GM12873 (cell line): ENCODE results near the gene APOC4.

Experiments used
- CTCF ChIP-seq: IDR thresholded peaks from 2 replicates; pipeline ENCODE4 v1.5.1; 2012; ENCODE audit warnings: low read depth, mild to moderate bottlenecking, moderate library complexity, low read length, control low read depth; ENCODE audit not compliant: insufficient read depth; ENCODE audit errors: missing control alignments

APOC4 gene

GRCh38 chr19:44942067-44942571 is at the start of gene APOC4:
TSS of gene APOC4 (plus strand) at chr19:44942237. CDS start at chr19:44942278, 41 bp downstream.
- no peak for TF ChIP-seq CTCF

GRCh38 chr19:44892932-44893331 is 49.1 kb upstream of the APOC4 start:
- no peak for TF ChIP-seq CTCF

- no peak for TF ChIP-seq CTCF
These were observed 48.5 kb upstream of the APOC4 start for GRCh38 chr19:44893332-44894051.

- no peak for TF ChIP-seq CTCF
These were observed 48.0 kb upstream of the APOC4 start for GRCh38 chr19:44894052-44894400.

GRCh38 chr19:44894946-44895345 is 47.1 kb upstream of the APOC4 start:
- TF ChIP-seq CTCF: no peak

- TF ChIP-seq CTCF: no peak
These were observed 44.2 kb upstream of the APOC4 start for GRCh38 chr19:44897835-44898234.

GRCh38 chr19:44900328-44901244 is 41.5 kb upstream of the APOC4 start:
- TF ChIP-seq CTCF: no peak
